ENCODE measurements around the gene R3HDM1. TPM values are rescaled to one million over a fixed set of nuclear protein-coding genes. Genes with fewer than 3 reads are reported as not detected.

Gene R3HDM1
- total and polyA plus RNA-seq, 2 of the 4 experiments (the other 2 are of a cell fraction): 5.9 to 38.1 TPM

GRCh38 chr2:135547311-135547710 is 16.0 kb downstream of the R3HDM1 start:
- Histone ChIP-seq H3K4me1 (ENCODE audit: control insufficient read depth, insufficient read depth, low read length) (no peaks in the 10 kb centered on the region), H2BK120ac (ENCODE audit: low read depth, low read length) (no peak overlapping the region), H2BK5ac (ENCODE audit: low read depth, low read length, poor library complexity, severe bottlenecking) (no peak overlapping the region), H3K27me3 (ENCODE audit: control insufficient read depth, insufficient read depth, low read length) (no peaks in the 10 kb centered on the region), H3K9ac (ENCODE audit: low read depth, low read length) (no peak overlapping the region), H3K4ac (ENCODE audit: low read depth, low read length) (no peak overlapping the region), H3K14ac (replicated peaks; ENCODE audit: low read depth, low read length) (no peak overlapping the region), H2BK20ac (ENCODE audit: low read depth, low read length) (no peak overlapping the region), H3K27ac (ENCODE audit: insufficient read depth, low read length) (no peak overlapping the region), H4K20me1 (ENCODE audit: insufficient read depth, low read length) (no peaks in the 10 kb centered on the region; the same call in 1 of the 2 replicates), H3K18ac (ENCODE audit: low read depth, low read length) (no peak overlapping the region), H2AK5ac (ENCODE audit: low read depth, low read length) (no peak overlapping the region), H2AFZ (replicated peaks; ENCODE audit: low read length, poor library complexity) (no peak overlapping the region), H3K79me1 (ENCODE audit: low read depth in 1 of 2, low read length in 2 of 2) (peaks cover 15 to 30% of the 10 kb centered on the region in 2 experiments), H2AK9ac (replicated peaks; ENCODE audit: low read depth, low read length, poor library complexity) (no peak overlapping the region), H2BK15ac (ENCODE audit: low read depth, low read length) (no peak overlapping the region), H3K56ac (ENCODE audit: extremely low read depth, insufficient read depth, low read length) (no peak overlapping the region), H3K4me2 (ENCODE audit: low read depth, low read length) (no peak overlapping the region), H4K8ac (ENCODE audit: low read depth in 2 of 2, low read length in 2 of 2) (no peak overlapping the region), H4K91ac (ENCODE audit: insufficient read depth, low read depth, low read length) (no peak overlapping the region), H3K9me1 (ENCODE audit: insufficient read depth, low read length) (no peaks in the 10 kb centered on the region), H4K5ac (ENCODE audit: low read depth, low read length) (no peak overlapping the region), H3K36me3 (ENCODE audit: control insufficient read depth, insufficient read depth, low read length) (no peaks in the 10 kb centered on the region; the same call in 1 of the 2 replicates), H3K4me3 (ENCODE audit: insufficient read depth, low read depth, low read length) (no peak overlapping the region), H3K9me3 (ENCODE audit: control insufficient read depth, insufficient read depth, low read length) (no peaks in the 10 kb centered on the region), H3K23ac (ENCODE audit: low read depth, low read length) (no peak overlapping the region)
- CTCF ChIA-PET: no interaction called here
- dilution Hi-C loops (cut with HindIII; ENCODE audit: low sequenced_read_pairs, unreplicated experiment): no loop called here
- POLR2A ChIA-PET (ENCODE audit: unreplicated experiment): no interaction called here
- peak; percentile 80 for TF ChIP-seq MAFK (IDR thresholded peaks at IDR 0.05; ENCODE audit: low read depth, low read length)
- TF ChIP-seq BHLHE40 (IDR thresholded peaks at IDR 0.05; ENCODE audit: low read depth, low read length): no peak
- in situ Hi-C loops (cut with MboI; ENCODE audit: low sequenced_read_pairs): no loop called here
- no CpG with 5 or more reads among the region's 3 CpGs for whole genome bisulfite sequencing, 2 experiments (ENCODE audit: extremely low coverage in 2 of 2, insufficient read length in 1 of 2)
- intact Hi-C loops (cut with micrococcal nuclease): no loop called here
- DNase-seq (no peak), ATAC-seq (ENCODE audit: low read depth) (no peak)
- no TSS peak for BruUV-seq (replicated peaks)
